GM23338 (cell line): ENCODE measurements around the gene TESK2. TPM values are rescaled to one million over a fixed set of nuclear protein-coding genes. Genes with fewer than 3 reads are reported as not detected.
A peak's percentile ranks its signal among the peaks of the same experiment; 100 is the strongest.

Experiments used
- ATAC-seq: fragments of 200-7000 bp; cut with Tn5 transposase; 3 replicates; pipeline ENCODE4 v1.9.1; 2020
- DNase-seq: peaks from one replicate; pipeline ENCODE4 v3.0.0-alpha.2; 2015; ENCODE audit warnings: low spot score
- H2AFZ ChIP-seq: fragments of 200-600 bp; sonication (generic); 2 replicates; pipeline ENCODE4 v1.8.0; 2016; ENCODE audit warnings: antibody characterized with exemption, mild to moderate bottlenecking, moderate library complexity
- H3F3A ChIP-seq: fragments of 200-600 bp; sonication (generic); replicated peaks from 2 replicates; pipeline ENCODE4 v1.8.0; 2017; ENCODE audit warnings: antibody characterized with exemption, mixed run types, low read depth
- H3K27ac ChIP-seq: fragments of 200-600 bp; sonication (generic); 2 replicates; pipeline ENCODE4 v1.6.1; 2016; ENCODE audit warnings: low read depth
- H3K27me3 ChIP-seq: fragments of 200-600 bp; sonication (generic); 2 replicates; pipeline ENCODE4 v1.8.0; 2016; ENCODE audit warnings: mild to moderate bottlenecking, mixed run types, moderate library complexity; ENCODE audit not compliant: insufficient read depth
- H3K36me3 ChIP-seq: fragments of 200-600 bp; sonication (generic); 2 replicates; pipeline ENCODE4 v1.8.0; 2016; ENCODE audit warnings: mild to moderate bottlenecking; ENCODE audit not compliant: insufficient read depth
- H3K4me1 ChIP-seq: fragments of 200-600 bp; sonication (generic); 2 replicates; pipeline ENCODE4 v1.8.0; 2016; ENCODE audit warnings: mild to moderate bottlenecking, moderate library complexity; ENCODE audit not compliant: insufficient read depth
- H3K4me2 ChIP-seq: fragments of 200-600 bp; sonication (generic); 2 replicates; pipeline ENCODE4 v1.7.1; 2017; ENCODE audit warnings: mixed run types
- H3K4me3 ChIP-seq: fragments of 200-600 bp; sonication (generic); 2 replicates; pipeline ENCODE4 v1.6.1; 2016; ENCODE audit warnings: mixed run types
- H3K79me2 ChIP-seq: fragments of 200-600 bp; sonication (generic); replicated peaks from 2 replicates; pipeline ENCODE4 v1.8.0; 2017; ENCODE audit warnings: mild to moderate bottlenecking; ENCODE audit not compliant: insufficient read depth
- H3K9me2 ChIP-seq: fragments of 200-600 bp; sonication (generic); 2 replicates; pipeline ENCODE4 v1.8.0; 2017; ENCODE audit not compliant: insufficient read depth
- H4K20me1 ChIP-seq: fragments of 200-600 bp; sonication (generic); replicated peaks from 2 replicates; pipeline ENCODE4 v1.8.0; 2017; ENCODE audit warnings: mild to moderate bottlenecking; ENCODE audit not compliant: insufficient read depth
- H3K27ac Mint-ChIP-seq: 2 replicates; pipeline ENCODE4 v1.8.0; 2020; ENCODE audit warnings: inconsistent platforms, mild to moderate bottlenecking, moderate library complexity, mixed read lengths
- H3K27me3 Mint-ChIP-seq: 3 replicates; pipeline ENCODE4 v1.8.0; 2022; ENCODE audit warnings: low read depth, mild to moderate bottlenecking, moderate library complexity, mixed read lengths, inconsistent platforms; ENCODE audit not compliant: insufficient read depth, poor library complexity
- H3K36me3 Mint-ChIP-seq: 3 replicates; pipeline ENCODE4 v1.8.0; 2021; ENCODE audit warnings: low read depth, mild to moderate bottlenecking, inconsistent platforms, moderate library complexity, mixed read lengths
- H3K4me1 Mint-ChIP-seq: 3 replicates; pipeline ENCODE4 v1.8.0; 2020; ENCODE audit warnings: mild to moderate bottlenecking, inconsistent platforms, mixed read lengths
- H3K4me3 Mint-ChIP-seq: 3 replicates; pipeline ENCODE4 v1.8.0; 2021; ENCODE audit warnings: moderate library complexity, mild to moderate bottlenecking, inconsistent platforms, mixed read lengths
- H3K9me3 Mint-ChIP-seq: 3 replicates; pipeline ENCODE4 v1.8.0; 2020; ENCODE audit warnings: moderate library complexity, mild to moderate bottlenecking, inconsistent platforms, mixed read lengths
- CREB1 ChIP-seq: fragments of 250-450 bp; sonication (Bioruptor Pico); IDR thresholded peaks from 2 replicates; pipeline ENCODE4 v1.5.0; 2020; ENCODE audit warnings: low read depth, mild to moderate bottlenecking, moderate library complexity
- CTCF ChIP-seq, 2 experiments: fragments of 200-600 bp in 1 of 2; sonication (generic) in 1 of 2; conservative IDR thresholded peaks; 2 replicates each; pipeline versions ENCODE4 v1.5.1 to v1.6.1; 2016 to 2017; ENCODE audit warnings: antibody characterized with exemption in 2 of 2, low read depth in 2 of 2, mild to moderate bottlenecking in 2 of 2, moderate library complexity in 1 of 2
- POLR2AphosphoS5 ChIP-seq: IDR thresholded peaks from 2 replicates; pipeline ENCODE4 v1.6.1; 2016; ENCODE audit warnings: antibody characterized with exemption, low read depth
- ZNF462 ChIP-seq: fragments of 250-450 bp; sonication (Bioruptor Pico); IDR thresholded peaks from 2 replicates; pipeline ENCODE4 v1.5.0; 2020; ENCODE audit warnings: mild to moderate bottlenecking, moderate library complexity
- polyA plus RNA-seq: library from polyadenylated mRNA; unstranded; fragments of >200 nt; fragmentation: Nextera tagmentation; extraction: Ambion mirVana; gene quantifications from 2 replicates; pipeline ENCODE4 v1.2.1, GENCODE V29; 2016
- total RNA-seq: library from RNA; depleted of rRNA; stranded (reverse); fragments of >200 nt; shearing (Covaris generic); gene quantifications from 2 replicates; pipeline ENCODE4 v1.2.3, GENCODE V29; 2014
- TF ChIP-seq, protein P1 (sequence below): IDR thresholded peaks from 2 replicates; pipeline ENCODE4 v1.6.1; 2016; ENCODE audit warnings: antibody characterized with exemption

The TESK2 gene
- total and polyA plus RNA-seq, 2 experiments from 2014 or later, result 5.2 to 14.0 TPM

DNA sequence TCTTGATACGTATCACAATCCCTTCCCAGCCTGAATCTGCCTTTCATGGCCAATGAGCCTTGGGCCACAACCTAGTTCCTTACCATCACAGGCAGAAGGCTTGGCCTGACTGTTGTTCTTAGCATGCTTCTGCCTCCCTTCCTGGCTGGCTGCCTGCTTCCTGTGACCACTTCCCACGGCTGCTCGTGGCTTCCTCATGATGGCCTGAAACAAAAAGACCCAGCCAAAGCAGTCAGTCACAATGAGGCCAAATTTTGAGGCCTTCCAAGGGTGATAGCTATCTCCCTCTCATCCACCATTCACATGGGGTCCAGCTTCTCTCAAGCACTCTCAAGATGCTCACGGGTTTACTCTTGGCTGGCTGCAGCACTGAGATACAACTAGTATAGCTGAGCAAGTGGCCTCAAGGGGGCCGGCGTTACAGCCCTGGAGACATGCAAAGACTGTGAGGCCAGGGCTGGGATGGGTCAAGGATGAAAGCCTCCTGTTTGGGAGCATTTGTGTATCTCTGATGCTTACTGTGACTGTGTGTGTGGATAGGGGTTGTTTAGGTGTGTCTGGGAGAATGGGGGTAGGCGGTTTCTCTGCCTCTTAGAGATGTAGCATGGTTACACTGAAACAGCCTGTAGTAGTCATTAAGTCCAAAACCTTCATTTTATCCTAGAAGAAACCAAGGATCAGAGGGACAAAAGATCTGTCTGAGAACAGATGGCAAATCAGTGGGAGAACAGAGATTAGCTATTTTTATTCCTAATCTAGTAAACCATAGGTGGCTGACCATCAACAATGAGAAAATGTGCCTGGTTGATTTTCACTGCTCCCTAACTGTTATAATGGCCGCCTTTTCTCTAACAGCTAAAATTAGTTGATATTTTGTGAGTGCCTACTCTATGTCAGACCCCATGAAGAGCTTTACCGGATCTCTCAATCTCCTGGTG, 156.4 kb downstream of the TESK2 start:
- H3K4me1 ChIP-seq, result peaks cover 12% of the 10 kb centered on the region; the same call in 1 of the 2 replicates
- peaks cover under 1% of the 10 kb centered on the region for H3K27me3 Mint-ChIP-seq

More for the DNA sequence above, 156.4 kb downstream of the TESK2 start:
- Mint-ChIP-seq H3K36me3 (peaks cover 54% of the 10 kb centered on the region), H3K4me3 (no peak overlapping the region), H3K27ac (0 out of 2 replicates have a peak overlapping the region, but pooled peaks have one; percentile 38), H3K9me3 (no peaks in the 10 kb centered on the region), H3K4me1 (peaks cover 38% of the 10 kb centered on the region)
- H3K27ac ChIP-seq, result 0 out of 2 replicates have a peak overlapping the region, but pooled peaks have one; percentile 66
- TF ChIP-seq ZNF462 (CRISPR knock-in tag), result no peak
- TF ChIP-seq POLR2AphosphoS5, result no peak
- peak; percentile 28 to 37; a peak in 3 of 4 replicates for TF ChIP-seq CTCF (conservative IDR thresholded peaks at IDR 0.05; ENCODE audit: low read depth in 2 of 2)
- TF ChIP-seq, protein P1, sequence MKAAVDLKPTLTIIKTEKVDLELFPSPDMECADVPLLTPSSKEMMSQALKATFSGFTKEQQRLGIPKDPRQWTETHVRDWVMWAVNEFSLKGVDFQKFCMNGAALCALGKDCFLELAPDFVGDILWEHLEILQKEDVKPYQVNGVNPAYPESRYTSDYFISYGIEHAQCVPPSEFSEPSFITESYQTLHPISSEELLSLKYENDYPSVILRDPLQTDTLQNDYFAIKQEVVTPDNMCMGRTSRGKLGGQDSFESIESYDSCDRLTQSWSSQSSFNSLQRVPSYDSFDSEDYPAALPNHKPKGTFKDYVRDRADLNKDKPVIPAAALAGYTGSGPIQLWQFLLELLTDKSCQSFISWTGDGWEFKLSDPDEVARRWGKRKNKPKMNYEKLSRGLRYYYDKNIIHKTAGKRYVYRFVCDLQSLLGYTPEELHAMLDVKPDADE, result no peak
- no peak for TF ChIP-seq CREB1 (CRISPR knock-in tag)
- no peaks in the 10 kb centered on the region for H3K27me3 ChIP-seq
- no peaks in the 10 kb centered on the region for H3K9me2 ChIP-seq
- peaks cover 13% of the 10 kb centered on the region; the same call in 1 of the 2 replicates for H3F3A ChIP-seq
- H3K4me2 ChIP-seq, result no peak overlapping the region
- H3K36me3 ChIP-seq, result peaks cover 3% of the 10 kb centered on the region
- peaks cover 27% of the 10 kb centered on the region for H3K79me2 ChIP-seq
- H4K20me1 ChIP-seq, result 0 out of 2 replicates have a peak, but pooled peaks cover 9% of the 10 kb centered on the region
- H2AFZ ChIP-seq, result no peak overlapping the region
- peak; percentile 59 for DNase-seq
- no peak overlapping the region for H3K4me3 ChIP-seq
- ATAC-seq, result peak; percentile 74
